Panc1 (cell line): ENCODE results near the gene GPR158. TPM values are rescaled to one million over a fixed set of nuclear protein-coding genes. Genes with fewer than 3 reads are reported as not detected.

Experiments
- ATAC-seq: fragments of 200-7000 bp; cut with Tn5 transposase; 2 replicates; pipeline ENCODE4 v1.9.1; 2020; ENCODE audit warnings: mild to moderate bottlenecking, moderate library complexity
- BruUV-seq: library from RNA; stranded (reverse); fragments of 400-500 nt; replicated peaks from 2 replicates; lab custom pipeline; 2021; lab: Mats Ljungman, UMichigan
- CTCF ChIA-PET: fragments of 300-600 bp; sonication (Branson Sonifier 250); formaldehyde crosslinking; loops from one replicate; lab custom pipeline; 2022; ENCODE audit warnings: antibody characterized with exemption; lab: Charles Lee
- POLR2A ChIA-PET: fragments of 300-600 bp; sonication (Branson Sonifier 250); formaldehyde crosslinking; loops from one replicate; lab custom pipeline; 2022; ENCODE audit warnings: antibody characterized with exemption; lab: Charles Lee
- DNase-seq: peaks from one replicate; pipeline ENCODE4 v3.0.0-alpha.2; 2010; ENCODE audit warnings: low read depth, low spot score
- H3K27ac ChIP-seq: 2 replicates; pipeline ENCODE4 v1.5.1; 2011; ENCODE audit warnings: mild to moderate bottlenecking, low read length, inconsistent platforms
- H3K27me3 ChIP-seq: fragments of 200-500 bp; sonication (Bioruptor generic); 2 replicates; pipeline ENCODE4 v1.6.0; 2014; ENCODE audit warnings: low read length, inconsistent platforms; ENCODE audit not compliant: control insufficient read depth, insufficient read depth
- H3K36me3 ChIP-seq: fragments of 200-500 bp; sonication (Bioruptor generic); 2 replicates; pipeline ENCODE4 v1.5.1; 2014; ENCODE audit warnings: inconsistent platforms, mild to moderate bottlenecking, low read length, moderate library complexity; ENCODE audit not compliant: control insufficient read depth, insufficient read depth
- H3K4me1 ChIP-seq: 2 replicates; pipeline ENCODE4 v1.5.1; 2011; ENCODE audit warnings: inconsistent platforms, mild to moderate bottlenecking, low read length, moderate library complexity; ENCODE audit not compliant: control insufficient read depth, insufficient read depth
- H3K4me3 ChIP-seq, 2 experiments: 2 replicates each; pipeline ENCODE4 v1.5.1; 2011 to 2012; ENCODE audit warnings: low read depth in 2 of 2, low read length in 2 of 2, mild to moderate bottlenecking in 2 of 2, inconsistent platforms in 1 of 2, moderate library complexity in 1 of 2
- H3K9me3 ChIP-seq: fragments of 200-500 bp; sonication (Bioruptor generic); 2 replicates; pipeline ENCODE4 v1.5.1; 2014; ENCODE audit warnings: low read depth, mild to moderate bottlenecking, inconsistent platforms, low read length, moderate library complexity; ENCODE audit not compliant: control insufficient read depth, insufficient read depth
- CTCF ChIP-seq: fragments of 450-650 bp; IDR thresholded peaks from 2 replicates; pipeline ENCODE4 v1.5.1; 2017; ENCODE audit warnings: mild to moderate bottlenecking
- POLR2AphosphoS5 ChIP-seq: IDR thresholded peaks from 2 replicates; pipeline ENCODE4 v1.6.1; 2012; ENCODE audit warnings: mild to moderate bottlenecking, low read depth, low read length, moderate library complexity
- REST ChIP-seq, 2 experiments: IDR thresholded peaks; 2 replicates each; pipeline ENCODE4 v1.6.1; 2011 to 2012; ENCODE audit warnings: low read depth in 2 of 2, control low read depth in 1 of 2, low read length in 1 of 2, mild to moderate bottlenecking in 1 of 2, moderate library complexity in 1 of 2; ENCODE audit not compliant: insufficient read depth in 1 of 2
- SIN3A ChIP-seq: IDR thresholded peaks from 2 replicates; pipeline ENCODE4 v1.6.1; 2012; ENCODE audit warnings: low read depth, mild to moderate bottlenecking, low read length, moderate library complexity, borderline replicate concordance; ENCODE audit not compliant: insufficient read depth
- TCF7L2 ChIP-seq: IDR thresholded peaks from 2 replicates; pipeline ENCODE4 v1.6.1; 2011; ENCODE audit warnings: mild to moderate bottlenecking, low read depth, low read length, inconsistent platforms
- in situ Hi-C: cut with HindIII; loops from 2 replicates; pipeline ENCODE4 v1.10.0; 2016; ENCODE audit warnings: low sequenced_read_pairs, low pct_unique_long_range_greater_than_20kb
- intact Hi-C: fragments of 100-400 bp; cut with micrococcal nuclease; formaldehyde crosslinking; loops from one replicate; pipeline ENCODE4 v1.10.0; 2022; ENCODE audit not compliant: unreplicated experiment
- total RNA-seq: library from RNA; stranded (reverse); gene quantifications from one replicate; pipeline ENCODE4 v1.2.1, GENCODE V29; 2021; ENCODE audit not compliant: unreplicated experiment

GPR158 gene
- total RNA-seq, 1 experiment from 2014 or later, result 0.64 TPM

DNA sequence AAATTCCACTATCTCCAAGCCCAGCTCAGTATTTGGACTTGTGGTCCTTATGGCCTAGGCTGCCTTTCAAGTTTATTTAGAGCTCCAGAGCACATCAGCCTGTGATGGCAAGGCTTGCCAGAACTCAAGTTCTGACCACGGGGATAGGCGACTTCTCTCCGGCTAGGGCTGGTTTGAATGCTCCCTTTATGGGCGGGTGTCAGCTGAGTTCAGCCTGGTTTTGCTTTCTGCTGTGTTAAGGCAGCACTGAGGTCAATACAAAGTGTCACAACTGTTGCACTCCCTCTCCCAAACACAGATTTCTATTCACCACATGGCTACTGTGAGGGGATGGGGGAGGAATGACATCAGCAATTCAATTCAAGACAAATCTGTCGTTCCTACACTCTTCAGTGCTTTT lies 441.1 kb downstream of the GPR158 start:
- no peak for TF ChIP-seq POLR2AphosphoS5
- TF ChIP-seq CTCF, result no peak
- TF ChIP-seq SIN3A, result no peak
- TF ChIP-seq TCF7L2, result no peak
- no peak for TF ChIP-seq REST (IDR thresholded peaks at IDR 0.05; ENCODE audit: insufficient read depth in 1 of 2, low read depth in 2 of 2, low read length in 1 of 2)
- in situ Hi-C loops (no loop called here), intact Hi-C loops (no loop called here)
- H3K36me3 ChIP-seq, result no peaks in the 10 kb centered on the region
- BruUV-seq, result no TSS peak
- H3K4me1 ChIP-seq, result no peaks in the 10 kb centered on the region
- no peak overlapping the region for H3K4me3 ChIP-seq
- ChIA-PET POLR2A (no interaction called here), CTCF (no interaction called here)
- no peak for DNase-seq
- no peak overlapping the region for H3K27ac ChIP-seq
- no peaks in the 10 kb centered on the region for H3K27me3 ChIP-seq
- ATAC-seq, result no peak
- no peaks in the 10 kb centered on the region for H3K9me3 ChIP-seq

DNA sequence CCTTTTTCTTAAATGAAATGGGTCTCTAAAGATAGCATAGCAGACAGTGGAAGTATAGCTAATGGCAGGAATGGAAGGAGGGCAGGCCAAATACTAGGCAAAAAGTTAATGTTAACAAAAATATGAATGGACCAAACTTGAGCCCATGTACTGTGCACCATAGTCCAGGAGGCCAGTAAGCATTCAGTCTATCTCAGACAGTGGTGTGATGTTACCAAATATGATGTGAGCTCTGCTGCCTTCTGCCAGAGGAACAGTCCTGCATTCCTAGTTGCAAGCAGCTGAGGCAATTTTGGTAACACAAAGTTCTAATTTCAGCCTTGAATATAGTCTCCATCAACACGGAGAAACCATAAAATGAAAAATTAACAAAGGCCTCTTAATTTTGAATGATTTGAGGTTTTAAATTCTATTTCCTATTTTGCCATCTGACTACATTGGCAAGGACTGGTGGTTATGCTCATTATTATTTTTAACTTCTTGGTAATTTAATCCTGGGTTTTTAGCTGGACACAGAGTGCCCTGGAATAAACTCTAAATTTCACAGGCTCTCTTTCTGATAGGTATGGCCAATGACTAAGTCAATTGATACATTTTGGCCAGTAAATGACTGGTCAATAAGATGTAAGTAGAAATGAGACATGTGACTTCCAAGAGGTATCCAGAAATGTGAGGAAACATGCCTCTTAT lies 442.2 kb downstream of the GPR158 start:
- Histone ChIP-seq H3K9me3 (no peaks in the 10 kb centered on the region), H3K27ac (no peak overlapping the region), H3K36me3 (no peaks in the 10 kb centered on the region), H3K27me3 (no peaks in the 10 kb centered on the region), H3K4me1 (no peaks in the 10 kb centered on the region), H3K4me3 (no peak overlapping the region)
- intact Hi-C loops (no loop called here), in situ Hi-C loops (no loop called here)
- DNase-seq (no peak), ATAC-seq (no peak)
- TF ChIP-seq SIN3A, result no peak
- no peak for TF ChIP-seq REST (IDR thresholded peaks at IDR 0.05; ENCODE audit: insufficient read depth in 1 of 2, low read depth in 2 of 2, low read length in 1 of 2)
- no peak for TF ChIP-seq POLR2AphosphoS5
- no peak for TF ChIP-seq TCF7L2
- TF ChIP-seq CTCF, result no peak
- CTCF ChIA-PET, result no interaction called here
- BruUV-seq, result no TSS peak
- POLR2A ChIA-PET, result no interaction called here
